GM12872 (cell line): Measurements from ENCODE around the gene FARP1.

ENCODE experiments used
- CTCF ChIP-seq: IDR thresholded peaks from 3 replicates; pipeline ENCODE4 v1.5.1; 2011; ENCODE audit warnings: low read depth, mild to moderate bottlenecking, low read length, moderate library complexity; ENCODE audit not compliant: insufficient read depth

The FARP1 gene

GRCh38 chr13:98397861-98398260, 255.0 kb downstream of the FARP1 start:
- TF ChIP-seq CTCF, result no peak

- no peak for TF ChIP-seq CTCF
These were observed 255.7 kb downstream of the FARP1 start for GRCh38 chr13:98398581-98398980.

GRCh38 chr13:98399756-98400155, 256.9 kb downstream of the FARP1 start:
- no peak for TF ChIP-seq CTCF

GRCh38 chr13:98401934-98402333, 259.0 kb downstream of the FARP1 start:
- TF ChIP-seq CTCF, result no peak

- no peak for TF ChIP-seq CTCF
These were observed 260.2 kb downstream of the FARP1 start for GRCh38 chr13:98403076-98403475.

- TF ChIP-seq CTCF, result no peak
These were observed 262.2 kb downstream of the FARP1 start for GRCh38 chr13:98405107-98405571.

GRCh38 chr13:98405690-98406344, 262.9 kb downstream of the FARP1 start:
- no peak for TF ChIP-seq CTCF
